Measurements from ENCODE around the gene ATP6V0A1. TPM values are rescaled to one million over a fixed set of nuclear protein-coding genes. Genes with fewer than 3 reads are reported as not detected.
"Not testable (repeated sequence)": the region's sequence is repeated elsewhere in the genome, so short reads cannot be mapped to it uniquely, and the experiment has no call there.

Gene ATP6V0A1
- total RNA-seq, 1 experiment from 2014 or later = 82.8 TPM

- H3K36me3 ChIP-seq (ENCODE audit: control insufficient read depth, insufficient read depth, low read length) = peaks cover 5% of the 10 kb centered on the region
- H3K9me3 Mint-ChIP-seq (ENCODE audit: unreplicated experiment) = no peaks in the 10 kb centered on the region
- intact Hi-C loops (cut with micrococcal nuclease; ENCODE audit: unreplicated experiment) = no loop called here
- ChIA-PET POLR2A (interaction anchor here (0.6 kb wide), 2 partner anchors 76 to 87 kb away, joined by 3 read pairs; no protein-coding TSS in a partner anchor), CTCF (no interaction called here)
- no TSS peak for BruUV-seq (replicated peaks)
- H3K4me3 Mint-ChIP-seq (ENCODE audit: unreplicated experiment) = no peak overlapping the region
- DNase-seq = no peak
- H3K27me3 ChIP-seq (replicated peaks; ENCODE audit: control insufficient read depth, insufficient read depth, low read length) = no peaks in the 10 kb centered on the region
- H3K4me3 ChIP-seq (ENCODE audit: low read depth, low read length) = no peak overlapping the region
- peaks cover 10% of the 10 kb centered on the region for H3K4me1 ChIP-seq
- no peaks in the 10 kb centered on the region for H3K27me3 Mint-ChIP-seq (ENCODE audit: insufficient read depth, unreplicated experiment)
- no peaks in the 10 kb centered on the region for H3K9me3 ChIP-seq
- TF ChIP-seq, protein P1, sequence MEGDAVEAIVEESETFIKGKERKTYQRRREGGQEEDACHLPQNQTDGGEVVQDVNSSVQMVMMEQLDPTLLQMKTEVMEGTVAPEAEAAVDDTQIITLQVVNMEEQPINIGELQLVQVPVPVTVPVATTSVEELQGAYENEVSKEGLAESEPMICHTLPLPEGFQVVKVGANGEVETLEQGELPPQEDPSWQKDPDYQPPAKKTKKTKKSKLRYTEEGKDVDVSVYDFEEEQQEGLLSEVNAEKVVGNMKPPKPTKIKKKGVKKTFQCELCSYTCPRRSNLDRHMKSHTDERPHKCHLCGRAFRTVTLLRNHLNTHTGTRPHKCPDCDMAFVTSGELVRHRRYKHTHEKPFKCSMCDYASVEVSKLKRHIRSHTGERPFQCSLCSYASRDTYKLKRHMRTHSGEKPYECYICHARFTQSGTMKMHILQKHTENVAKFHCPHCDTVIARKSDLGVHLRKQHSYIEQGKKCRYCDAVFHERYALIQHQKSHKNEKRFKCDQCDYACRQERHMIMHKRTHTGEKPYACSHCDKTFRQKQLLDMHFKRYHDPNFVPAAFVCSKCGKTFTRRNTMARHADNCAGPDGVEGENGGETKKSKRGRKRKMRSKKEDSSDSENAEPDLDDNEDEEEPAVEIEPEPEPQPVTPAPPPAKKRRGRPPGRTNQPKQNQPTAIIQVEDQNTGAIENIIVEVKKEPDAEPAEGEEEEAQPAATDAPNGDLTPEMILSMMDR (IDR thresholded peaks at IDR 0.05; ENCODE audit: insufficient read depth in 1 of 2, low read depth in 1 of 2, low read length in 1 of 2, severe bottlenecking in 1 of 2, unreplicated experiment in 1 of 2) = no peak
- no peak overlapping the region for H3K27ac Mint-ChIP-seq (ENCODE audit: unreplicated experiment)
- H3K36me3 Mint-ChIP-seq (ENCODE audit: insufficient read depth, unreplicated experiment) = peaks cover 93% of the 10 kb centered on the region
- H3K4me1 Mint-ChIP-seq (ENCODE audit: low read depth, unreplicated experiment) = peaks cover 13% of the 10 kb centered on the region
Measured at GRCh38 chr17:42475835-42476234, 17.2 kb downstream of the ATP6V0A1 start.

DNA sequence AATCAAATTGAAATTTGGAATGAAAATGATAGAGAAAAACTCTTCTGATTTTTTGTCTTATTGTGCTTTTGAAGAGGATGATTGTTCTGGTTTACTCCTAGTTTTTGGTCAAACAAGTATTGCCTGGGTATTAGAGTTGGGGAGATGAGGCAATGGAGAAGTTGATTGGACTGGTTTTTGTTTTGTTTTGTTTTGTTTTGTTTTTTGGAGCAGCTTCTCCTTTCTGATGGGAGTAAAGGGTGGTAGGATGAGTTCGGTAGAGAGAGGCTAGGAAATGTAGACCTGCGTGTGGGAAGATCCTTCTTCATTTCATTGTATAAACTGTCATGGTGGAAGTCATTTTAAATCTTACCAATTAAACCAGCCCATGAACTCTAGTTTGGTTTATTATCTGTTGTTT lies 17.7 kb downstream of the ATP6V0A1 start:
- Mint-ChIP-seq H3K27ac (ENCODE audit: unreplicated experiment) (no peak overlapping the region), H3K36me3 (ENCODE audit: insufficient read depth, unreplicated experiment) (peaks cover 93% of the 10 kb centered on the region), H3K27me3 (ENCODE audit: insufficient read depth, unreplicated experiment) (no peaks in the 10 kb centered on the region), H3K4me1 (ENCODE audit: low read depth, unreplicated experiment) (peaks cover 13% of the 10 kb centered on the region), H3K9me3 (ENCODE audit: unreplicated experiment) (no peaks in the 10 kb centered on the region), H3K4me3 (ENCODE audit: unreplicated experiment) (no peak overlapping the region)
- Histone ChIP-seq H3K4me3 (ENCODE audit: low read depth, low read length) (no peak overlapping the region), H3K9me3 (no peaks in the 10 kb centered on the region), H3K27me3 (replicated peaks; ENCODE audit: control insufficient read depth, insufficient read depth, low read length) (no peaks in the 10 kb centered on the region), H3K36me3 (ENCODE audit: control insufficient read depth, insufficient read depth, low read length) (peaks cover 6% of the 10 kb centered on the region), H3K4me1 (peaks cover 10% of the 10 kb centered on the region)
- TF ChIP-seq, protein P1 (IDR thresholded peaks at IDR 0.05; ENCODE audit: insufficient read depth in 1 of 2, low read depth in 1 of 2, low read length in 1 of 2, severe bottlenecking in 1 of 2, unreplicated experiment in 1 of 2) = no peak
- intact Hi-C loops (cut with micrococcal nuclease; ENCODE audit: unreplicated experiment) = no loop called here
- CTCF ChIA-PET = no interaction called here
- POLR2A ChIA-PET = no interaction called here
- DNase-seq = no peak
- no TSS peak for BruUV-seq (replicated peaks)

- no peak for DNase-seq
- H3K36me3 ChIP-seq (ENCODE audit: control insufficient read depth, insufficient read depth, low read length) = peaks cover 5% of the 10 kb centered on the region
- Mint-ChIP-seq H3K4me1 (ENCODE audit: low read depth, unreplicated experiment) (peaks cover 13% of the 10 kb centered on the region), H3K9me3 (ENCODE audit: unreplicated experiment) (no peaks in the 10 kb centered on the region), H3K36me3 (ENCODE audit: insufficient read depth, unreplicated experiment) (peaks cover 94% of the 10 kb centered on the region), H3K27ac (ENCODE audit: unreplicated experiment) (no peak overlapping the region), H3K27me3 (ENCODE audit: insufficient read depth, unreplicated experiment) (no peaks in the 10 kb centered on the region), H3K4me3 (ENCODE audit: unreplicated experiment) (no peak overlapping the region)
- H3K4me1 ChIP-seq = peaks cover 10% of the 10 kb centered on the region
- no TSS peak for BruUV-seq (replicated peaks)
- intact Hi-C loops (cut with micrococcal nuclease; ENCODE audit: unreplicated experiment) = no loop called here
- CTCF ChIA-PET = no interaction called here
- H3K9me3 ChIP-seq = no peaks in the 10 kb centered on the region
- POLR2A ChIA-PET = no interaction called here
- H3K4me3 ChIP-seq (ENCODE audit: low read depth, low read length) = no peak overlapping the region
- TF ChIP-seq, protein P1 (IDR thresholded peaks at IDR 0.05; ENCODE audit: insufficient read depth in 1 of 2, low read depth in 1 of 2, low read length in 1 of 2, severe bottlenecking in 1 of 2, unreplicated experiment in 1 of 2) = no peak
- no peaks in the 10 kb centered on the region for H3K27me3 ChIP-seq (replicated peaks; ENCODE audit: control insufficient read depth, insufficient read depth, low read length)
Measured at GRCh38 chr17:42477173-42477572, 18.5 kb downstream of the ATP6V0A1 start.

DNA sequence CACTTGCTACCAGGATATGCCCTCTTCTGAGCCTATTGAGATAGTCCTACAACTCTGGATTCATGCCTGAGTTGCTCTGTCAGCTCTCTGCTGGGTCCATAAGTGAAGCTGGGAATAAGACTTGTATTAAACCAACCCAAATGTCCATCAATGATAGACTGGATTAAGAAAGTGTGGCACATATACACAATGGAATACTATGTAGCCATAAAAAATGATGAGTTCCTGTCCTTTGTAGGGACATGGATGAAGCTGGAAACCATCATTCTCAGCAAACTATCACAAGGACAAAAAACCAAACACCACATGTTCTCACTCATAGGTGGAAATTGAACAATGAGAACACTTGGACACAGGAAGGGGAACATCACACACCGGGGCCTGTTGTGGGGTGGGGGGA lies 19.1 kb downstream of the ATP6V0A1 start:
- H3K27me3 ChIP-seq (replicated peaks; ENCODE audit: control insufficient read depth, insufficient read depth, low read length); BruUV-seq (replicated peaks); H3K4me3 Mint-ChIP-seq (ENCODE audit: unreplicated experiment); DNase-seq; H3K27me3 Mint-ChIP-seq (ENCODE audit: insufficient read depth, unreplicated experiment); POLR2A ChIA-PET; H3K36me3 ChIP-seq (ENCODE audit: control insufficient read depth, insufficient read depth, low read length); intact Hi-C loops (cut with micrococcal nuclease; ENCODE audit: unreplicated experiment); CTCF ChIA-PET; H3K9me3 Mint-ChIP-seq (ENCODE audit: unreplicated experiment); H3K9me3 ChIP-seq; H3K27ac Mint-ChIP-seq (ENCODE audit: unreplicated experiment); H3K4me3 ChIP-seq (ENCODE audit: low read depth, low read length): not testable (repeated sequence)
- peaks cover 94% of the 10 kb centered on the region for H3K36me3 Mint-ChIP-seq (ENCODE audit: insufficient read depth, unreplicated experiment)
- H3K4me1 ChIP-seq = peaks cover 10% of the 10 kb centered on the region
- H3K4me1 Mint-ChIP-seq (ENCODE audit: low read depth, unreplicated experiment) = peaks cover 13% of the 10 kb centered on the region
